Ascending aorta (tissue), 2 donors: Measurements from ENCODE around the gene IL1RL2. TPM values are rescaled to one million over a fixed set of nuclear protein-coding genes. Genes with fewer than 3 reads are reported as not detected.

Experiments
- DNase-seq, 2 donors: peaks; one replicate each; pipeline ENCODE4 v3.0.0-alpha.2; 2019; ENCODE audit warnings: low spot score in 2 of 2
- H3K27ac ChIP-seq, 2 donors: fragments of 200-600 bp; sonication (generic); one replicate each; pipeline ENCODE4 v1.5.1; 2016 to 2017; ENCODE audit warnings: mild to moderate bottlenecking in 1 of 2
- H3K27me3 ChIP-seq: fragments of 200-600 bp; sonication (generic); one replicate; pipeline ENCODE4 v1.5.1; 2017
- H3K36me3 ChIP-seq, 2 donors: fragments of 200-600 bp; sonication (generic); one replicate each; pipeline ENCODE4 v1.5.1; 2016
- H3K4me1 ChIP-seq, 2 donors: fragments of 200-600 bp; sonication (generic); one replicate each; pipeline ENCODE4 v1.5.1; 2016 to 2017; ENCODE audit warnings: mild to moderate bottlenecking in 1 of 2
- H3K4me3 ChIP-seq, 2 donors: fragments of 200-600 bp; sonication (generic); one replicate each; pipeline ENCODE4 v1.5.1; 2016 to 2017; ENCODE audit warnings: mild to moderate bottlenecking in 1 of 2
- H3K9me3 ChIP-seq, 2 donors: fragments of 200-600 bp; sonication (generic); one replicate each; pipeline ENCODE4 v1.5.1; 2016
- CTCF ChIP-seq, 3 experiments: fragments of 200-600 bp in 2 of 3; fragments of 450-650 bp in 1 of 3; sonication (generic) in 2 of 3; IDR thresholded peaks; one replicate each; pipeline ENCODE4 v1.5.1; 2016 to 2019; ENCODE audit warnings: antibody characterized with exemption in 3 of 3, mild to moderate bottlenecking in 1 of 3, moderate library complexity in 1 of 3
- intact Hi-C: fragments of 100-400 bp; cut with DNase I; formaldehyde crosslinking; loops from one replicate; pipeline ENCODE4 v1.15.1; 2023
- total RNA-seq: library from RNA; depleted of rRNA; stranded (reverse); fragments of >200 nt; gene quantifications from one replicate; pipeline ENCODE4 v1.1.0, GENCODE V29; 2016

IL1RL2 gene
- total RNA-seq, 1 donor from 2014 or later = not detected

DNA sequence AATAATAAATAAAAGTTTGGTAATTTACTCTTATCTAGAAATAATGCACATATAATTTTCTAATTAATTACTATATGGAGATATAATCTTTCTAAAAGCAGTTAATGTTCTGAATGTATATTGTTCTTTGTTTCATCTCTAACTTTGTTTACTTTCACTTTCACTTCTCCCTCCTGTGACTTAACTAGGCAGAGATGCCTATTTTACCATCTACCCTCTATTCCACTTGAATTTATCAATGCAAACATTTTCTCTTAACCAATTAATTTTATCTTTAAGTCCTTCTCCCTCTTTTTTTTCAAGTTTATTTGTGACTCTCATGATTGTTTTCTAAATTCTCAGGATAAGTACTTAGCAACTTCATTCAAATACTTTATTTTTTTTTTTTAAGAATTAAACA, 69.5 kb downstream of the IL1RL2 start:
- no peak for DNase-seq
- Histone ChIP-seq H3K27ac (no peak overlapping the region), H3K9me3 (no peaks in the 10 kb centered on the region), H3K27me3 (no peaks in the 10 kb centered on the region), H3K4me3 (peak overlapping the region in 1 of 2 donors; percentile 28), H3K36me3 (no peaks in the 10 kb centered on the region), H3K4me1 (peaks cover 0 to 3% of the 10 kb centered on the region in 2 donors)
- intact Hi-C loops = loop anchor here (10.0 kb wide), 1 partner anchor 189 kb away; no protein-coding TSS in a partner anchor
- TF ChIP-seq CTCF (IDR thresholded peaks at IDR 0.05) = no peak

- TF ChIP-seq CTCF (IDR thresholded peaks at IDR 0.05) = no peak
- H3K9me3 ChIP-seq = no peaks in the 10 kb centered on the region
- no peaks in the 10 kb centered on the region for H3K27me3 ChIP-seq
- H3K27ac ChIP-seq = no peak overlapping the region
- intact Hi-C loops = loop anchor here (10.0 kb wide), 1 partner anchor 188 kb away; no protein-coding TSS in a partner anchor
- H3K4me3 ChIP-seq = no peak overlapping the region
- no peaks in the 10 kb centered on the region for H3K4me1 ChIP-seq
- H3K36me3 ChIP-seq = no peaks in the 10 kb centered on the region
- DNase-seq = no peak
Observed at GRCh38 chr2:102256874-102257462, 70.1 kb downstream of the IL1RL2 start.

DNA sequence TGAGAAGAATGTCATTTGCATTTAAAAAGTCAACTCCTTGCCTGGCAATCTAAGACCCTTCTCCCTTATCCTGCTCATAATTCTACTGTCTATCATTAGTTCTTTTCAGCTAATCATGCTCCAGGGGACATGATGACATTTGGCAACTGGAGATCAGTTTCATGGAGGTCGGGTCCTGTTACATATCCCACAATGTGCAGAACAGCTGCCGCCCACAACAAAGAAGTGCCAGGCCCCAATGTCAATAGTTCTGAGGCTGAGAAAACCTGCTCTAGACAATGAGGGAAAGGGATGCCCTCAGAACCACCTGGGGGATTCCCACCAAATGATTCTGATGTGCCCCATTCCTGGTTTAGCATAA, 71.2 kb downstream of the IL1RL2 start:
- intact Hi-C loops = loop anchor here (10.0 kb wide), 1 partner anchor 187 kb away; no protein-coding TSS in a partner anchor
- Histone ChIP-seq H3K4me3 (no peak overlapping the region), H3K4me1 (no peaks in the 10 kb centered on the region), H3K27ac (no peak overlapping the region), H3K27me3 (no peaks in the 10 kb centered on the region), H3K36me3 (no peaks in the 10 kb centered on the region), H3K9me3 (no peaks in the 10 kb centered on the region)
- DNase-seq = no peak
- no peak for TF ChIP-seq CTCF (IDR thresholded peaks at IDR 0.05)

DNA sequence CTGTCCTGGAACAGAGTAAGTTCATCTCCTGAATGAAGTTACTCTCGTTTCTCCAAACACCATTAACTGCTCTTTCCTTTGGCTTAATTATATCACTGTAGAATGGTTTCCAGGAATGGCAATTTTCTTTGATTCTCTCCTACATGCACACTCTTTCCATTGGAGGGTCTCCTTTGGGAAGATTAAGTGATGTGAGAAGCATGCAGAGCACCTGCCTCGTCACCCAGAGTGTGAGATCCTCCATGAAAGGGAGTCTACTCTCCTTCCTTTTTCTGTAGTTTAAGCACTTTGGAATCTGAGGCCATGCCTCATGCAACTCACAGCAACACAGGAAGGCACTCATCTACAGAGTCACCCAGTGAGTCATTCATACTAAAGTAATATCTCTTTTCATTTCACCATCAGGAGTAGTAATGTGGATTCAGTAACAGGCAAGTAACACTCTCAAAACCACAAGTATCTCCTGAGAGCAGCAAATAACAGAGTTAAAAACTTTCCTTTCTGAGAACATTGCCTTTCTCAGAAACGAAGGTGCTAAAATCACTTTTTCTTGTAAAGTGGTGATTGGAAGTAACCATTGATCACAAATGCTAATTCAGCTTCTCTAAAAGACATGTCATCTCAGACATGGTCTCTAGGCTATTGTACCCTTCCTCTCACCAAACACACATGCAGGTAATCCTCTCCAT, 71.7 kb downstream of the IL1RL2 start:
- Histone ChIP-seq H3K36me3 (no peaks in the 10 kb centered on the region), H3K9me3 (no peaks in the 10 kb centered on the region), H3K27ac (no peak overlapping the region), H3K4me1 (no peaks in the 10 kb centered on the region), H3K27me3 (no peaks in the 10 kb centered on the region), H3K4me3 (no peak overlapping the region)
- intact Hi-C loops = loop anchor here (10.0 kb wide), 1 partner anchor 186 kb away; no protein-coding TSS in a partner anchor
- no peak for TF ChIP-seq CTCF (IDR thresholded peaks at IDR 0.05)
- no peak for DNase-seq

DNA sequence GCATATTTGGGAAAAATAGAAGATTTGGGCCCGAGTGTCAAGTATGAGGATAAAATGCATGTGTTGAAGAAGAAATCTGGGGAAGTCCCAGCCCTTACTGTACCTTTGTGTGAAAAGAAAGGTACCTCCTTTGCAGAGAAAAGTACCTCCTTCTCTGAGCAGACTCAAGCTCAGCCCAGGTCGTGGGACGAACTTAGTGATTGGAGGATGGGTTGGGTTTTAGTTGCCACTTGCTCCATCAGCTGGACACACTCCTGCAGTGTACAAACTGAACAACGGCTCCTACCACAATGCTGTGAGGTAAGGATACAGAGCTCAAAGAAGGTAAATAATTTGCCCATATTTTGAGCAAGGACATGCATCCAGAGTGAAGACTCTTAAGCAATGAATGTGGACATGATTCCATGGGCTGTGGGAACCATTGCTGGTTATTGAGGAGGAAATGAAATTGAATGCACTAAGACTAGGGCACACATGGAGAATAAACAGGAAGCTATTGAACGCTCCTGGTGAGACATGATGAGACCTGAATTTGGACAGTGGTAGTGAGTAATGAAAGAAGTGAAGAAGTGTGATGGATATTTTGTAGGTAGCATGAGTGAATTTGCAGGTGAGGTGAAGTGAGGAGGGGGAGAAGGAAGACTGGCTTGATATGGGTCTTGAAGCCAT, 74.8 kb downstream of the IL1RL2 start:
- DNase-seq = no peak
- intact Hi-C loops = no loop called here
- no peak for TF ChIP-seq CTCF (IDR thresholded peaks at IDR 0.05)

More for the DNA sequence above, 74.8 kb downstream of the IL1RL2 start:
- H3K9me3 ChIP-seq = no peaks in the 10 kb centered on the region
- H3K27ac ChIP-seq = no peak overlapping the region
- H3K27me3 ChIP-seq = no peaks in the 10 kb centered on the region
- no peaks in the 10 kb centered on the region for H3K4me1 ChIP-seq
- no peaks in the 10 kb centered on the region for H3K36me3 ChIP-seq
- no peak overlapping the region for H3K4me3 ChIP-seq
